GM20000 (cell line): ENCODE results near the gene RNF150.

ENCODE experiments used
- DNase-seq: peaks from one replicate; pipeline ENCODE4 v3.0.0; 2012; ENCODE audit warnings: low spot score
- TF ChIP-seq, protein P1 (sequence below): IDR thresholded peaks from 2 replicates; pipeline ENCODE4 v1.5.1; 2012; ENCODE audit warnings: mild to moderate bottlenecking, control low read depth; ENCODE audit errors: extremely low read depth, missing control alignments

The RNF150 gene

DNA sequence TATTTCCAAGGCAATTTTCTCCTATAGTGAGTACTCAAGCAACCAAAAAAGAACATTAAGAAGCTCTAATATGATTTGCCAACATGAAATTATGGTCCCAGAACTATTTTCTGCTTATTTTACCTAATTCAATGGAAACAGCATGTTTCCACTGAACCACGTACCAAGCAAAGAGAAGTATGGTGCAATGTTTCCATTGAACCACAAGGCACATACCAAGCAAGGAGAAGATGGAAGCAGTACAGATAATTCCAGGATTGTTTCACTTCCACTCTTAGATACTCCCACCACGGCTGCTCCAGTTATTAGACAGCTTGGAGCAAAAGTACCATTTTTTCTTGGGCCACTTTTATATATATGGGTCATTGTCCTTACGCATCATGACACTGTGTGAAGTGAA is 164.9 kb downstream of the RNF150 start:
- no peak for DNase-seq
- TF ChIP-seq, protein P1, sequence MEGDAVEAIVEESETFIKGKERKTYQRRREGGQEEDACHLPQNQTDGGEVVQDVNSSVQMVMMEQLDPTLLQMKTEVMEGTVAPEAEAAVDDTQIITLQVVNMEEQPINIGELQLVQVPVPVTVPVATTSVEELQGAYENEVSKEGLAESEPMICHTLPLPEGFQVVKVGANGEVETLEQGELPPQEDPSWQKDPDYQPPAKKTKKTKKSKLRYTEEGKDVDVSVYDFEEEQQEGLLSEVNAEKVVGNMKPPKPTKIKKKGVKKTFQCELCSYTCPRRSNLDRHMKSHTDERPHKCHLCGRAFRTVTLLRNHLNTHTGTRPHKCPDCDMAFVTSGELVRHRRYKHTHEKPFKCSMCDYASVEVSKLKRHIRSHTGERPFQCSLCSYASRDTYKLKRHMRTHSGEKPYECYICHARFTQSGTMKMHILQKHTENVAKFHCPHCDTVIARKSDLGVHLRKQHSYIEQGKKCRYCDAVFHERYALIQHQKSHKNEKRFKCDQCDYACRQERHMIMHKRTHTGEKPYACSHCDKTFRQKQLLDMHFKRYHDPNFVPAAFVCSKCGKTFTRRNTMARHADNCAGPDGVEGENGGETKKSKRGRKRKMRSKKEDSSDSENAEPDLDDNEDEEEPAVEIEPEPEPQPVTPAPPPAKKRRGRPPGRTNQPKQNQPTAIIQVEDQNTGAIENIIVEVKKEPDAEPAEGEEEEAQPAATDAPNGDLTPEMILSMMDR, result no peak

DNA sequence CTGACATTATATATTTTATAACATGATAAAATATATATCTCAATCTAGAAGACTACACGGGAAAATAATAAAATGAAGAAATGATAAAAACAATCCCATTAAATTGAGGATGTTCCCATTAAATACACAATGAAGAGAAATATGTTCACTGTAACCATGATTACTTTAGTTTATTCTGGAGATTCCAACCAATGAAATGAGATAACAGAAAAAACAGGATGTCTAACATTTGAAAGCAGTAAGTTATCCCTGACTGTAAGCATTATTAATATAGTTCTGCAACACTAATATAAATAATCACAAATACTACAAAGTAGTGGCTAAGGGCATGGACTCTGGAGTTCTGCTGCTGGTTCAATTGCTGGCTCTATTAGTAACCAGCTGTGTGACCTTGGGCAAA is 169.4 kb downstream of the RNF150 start:
- DNase-seq, result no peak
- TF ChIP-seq, protein P1, result no peak

DNA sequence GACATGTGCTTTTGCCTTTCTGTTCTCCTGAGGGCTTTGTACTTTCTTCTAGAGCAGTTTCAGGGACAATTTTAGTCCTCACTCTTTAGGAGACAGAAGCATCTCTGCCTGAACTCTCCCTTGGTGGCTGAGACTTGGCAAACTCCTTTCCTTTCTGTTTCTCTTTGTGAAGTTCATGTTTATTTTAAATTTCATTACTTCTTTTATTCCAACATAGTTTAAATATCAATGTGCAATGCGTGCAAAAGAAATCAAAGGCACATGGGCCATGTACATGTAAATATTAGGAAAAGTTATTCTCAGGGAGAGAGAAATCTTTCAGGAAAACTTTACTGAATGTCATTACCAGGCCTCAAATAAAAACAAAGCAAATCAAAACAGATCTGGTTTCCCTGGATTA is 177.6 kb downstream of the RNF150 start:
- TF ChIP-seq, protein P1, result no peak

DNA sequence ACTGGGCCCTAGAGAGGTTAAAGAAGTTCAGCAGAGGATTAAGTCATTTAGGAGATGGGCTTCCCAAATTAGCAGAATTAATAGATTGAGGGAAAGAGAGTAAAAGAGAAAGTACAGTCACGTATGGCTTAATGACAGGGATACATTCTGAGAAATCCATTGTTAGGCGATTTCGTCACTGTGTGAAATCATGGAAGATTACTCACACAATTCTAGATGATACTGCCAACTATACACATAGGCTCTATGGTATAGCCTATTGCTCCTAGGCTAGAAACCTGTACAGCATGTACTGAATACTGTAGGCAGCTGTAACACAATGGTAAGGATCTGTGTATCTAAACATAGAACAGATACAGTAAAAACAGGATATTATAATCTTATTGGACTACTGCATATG is 180.6 kb downstream of the RNF150 start:
- no peak for DNase-seq
- TF ChIP-seq, protein P1, result no peak

More for the DNA sequence above, 177.6 kb downstream of the RNF150 start:
- no peak for DNase-seq

DNA sequence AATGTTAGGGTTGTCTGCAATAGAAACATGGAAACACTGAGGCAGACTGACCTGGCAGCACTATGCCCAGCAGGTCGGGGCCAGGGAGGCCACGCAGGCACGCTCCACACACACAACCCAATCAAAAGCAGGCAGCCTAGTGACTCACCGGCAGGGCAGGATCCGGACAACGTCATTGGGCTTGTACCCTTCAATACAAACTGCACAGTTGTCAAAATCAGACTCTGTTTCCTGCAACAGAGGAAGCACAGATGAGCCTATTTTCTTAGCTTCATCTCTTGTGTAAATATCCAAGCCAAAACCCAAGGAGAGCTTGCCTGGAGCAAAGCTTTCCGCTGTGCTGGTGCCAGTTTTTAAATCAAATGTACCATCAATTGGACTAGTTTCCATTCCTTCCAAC is 185.8 kb downstream of the RNF150 start:
- TF ChIP-seq, protein P1, result no peak
- DNase-seq, result no peak

DNA sequence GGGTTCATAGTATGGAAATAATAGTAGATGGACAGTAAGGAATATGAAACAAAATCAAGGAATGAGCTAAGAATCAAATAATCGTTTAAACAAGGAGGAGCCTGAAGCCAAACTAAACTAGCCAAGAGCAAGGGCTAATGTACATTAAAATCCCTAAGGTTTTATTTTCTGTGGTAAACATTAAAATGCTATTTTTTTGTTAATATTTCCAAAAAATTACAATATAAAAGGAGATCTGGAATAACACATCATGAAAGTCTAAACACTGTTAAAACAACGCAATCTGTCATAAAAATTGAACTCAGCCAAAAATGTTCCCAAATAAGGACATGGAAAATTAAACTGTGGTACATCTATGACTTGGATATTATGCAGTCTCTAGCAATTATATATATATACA is 188.2 kb downstream of the RNF150 start:
- no peak for DNase-seq
- TF ChIP-seq, protein P1, result no peak

DNA sequence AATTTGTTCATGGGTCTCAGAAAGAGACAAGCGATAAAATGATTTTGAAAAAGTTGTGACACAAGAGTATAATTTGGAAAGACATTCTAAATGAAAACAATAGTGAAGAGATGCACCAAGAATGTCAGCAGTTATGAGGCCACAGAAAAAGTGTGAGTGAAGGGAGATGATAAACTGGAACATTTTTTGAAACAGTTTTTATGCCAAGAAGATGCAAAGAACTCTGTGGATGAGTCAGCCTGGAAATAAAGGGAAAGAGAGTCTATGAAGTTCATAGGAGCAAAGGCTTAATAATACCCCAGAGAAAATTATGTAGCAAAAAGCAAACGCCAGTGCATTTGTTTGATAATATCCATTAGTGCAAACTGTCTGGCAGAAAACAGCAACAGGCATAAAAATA is 188.7 kb downstream of the RNF150 start:
- TF ChIP-seq, protein P1, result no peak
- DNase-seq, result no peak

DNA sequence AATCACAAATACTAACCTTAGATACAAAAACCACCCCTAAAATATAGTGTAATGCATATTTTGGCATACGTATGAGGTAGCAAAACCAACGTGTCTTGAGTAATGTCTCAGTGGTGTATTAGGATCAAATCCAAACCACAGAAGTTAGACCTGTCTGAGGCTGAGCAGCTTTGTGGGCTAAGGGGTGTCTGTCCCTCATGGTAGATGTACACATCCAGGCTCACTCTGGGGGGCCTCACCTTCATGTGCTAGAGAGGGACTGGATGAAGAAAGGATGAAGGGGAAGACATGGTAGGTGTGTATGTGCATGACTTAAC is 189.1 kb downstream of the RNF150 start:
- TF ChIP-seq, protein P1, result no peak
- DNase-seq, result no peak
